HepG2 (cell line): ENCODE data around the gene RRAS. TPM values are rescaled to one million over a fixed set of nuclear protein-coding genes. Genes with fewer than 3 reads are reported as not detected.

Experiments
- BHLHE40 ChIP-seq: IDR thresholded peaks from 2 replicates; pipeline ENCODE4 v1.6.1; 2011; ENCODE audit warnings: low read length, improper control_type of control experiment
- CREB1 ChIP-seq, 2 experiments: fragments of 450-650 bp in 1 of 2; IDR thresholded peaks; 2 replicates each; pipeline ENCODE4 v1.6.1; 2016 to 2017; ENCODE audit warnings: control low read depth in 1 of 2, mild to moderate bottlenecking in 1 of 2, missing compliant biosample characterization in 1 of 2, missing genetic modification characterization in 1 of 2
- DPF2 ChIP-seq: sonication (generic); formaldehyde crosslinking; IDR thresholded peaks from 2 replicates; pipeline ENCODE4 v1.4.0; 2020; ENCODE audit warnings: mild to moderate bottlenecking, low read depth, missing genetic modification reagents, borderline replicate concordance
- FOXK1 ChIP-seq: sonication (generic); formaldehyde crosslinking; IDR thresholded peaks from 2 replicates; pipeline ENCODE4 v1.4.0; 2020; ENCODE audit warnings: low read depth, missing genetic modification reagents, borderline replicate concordance
- HOXA3 ChIP-seq: sonication (generic); formaldehyde crosslinking; IDR thresholded peaks from 2 replicates; pipeline ENCODE4 v1.5.0; 2020; ENCODE audit warnings: missing genetic modification reagents
- JUND ChIP-seq: sonication (generic); formaldehyde crosslinking; IDR thresholded peaks from 2 replicates; pipeline ENCODE4 v1.8.0; 2022; ENCODE audit warnings: mild to moderate bottlenecking, missing genetic modification reagents
- KDM3A ChIP-seq: IDR thresholded peaks from 2 replicates; pipeline ENCODE4 v1.6.1; 2018; ENCODE audit warnings: low read depth, missing compliant biosample characterization
- MTA1 ChIP-seq: sonication (generic); formaldehyde crosslinking; IDR thresholded peaks from 2 replicates; pipeline ENCODE4 v1.4.0; 2020; ENCODE audit warnings: missing genetic modification reagents, mild to moderate bottlenecking, borderline replicate concordance
- NPAS2 ChIP-seq: sonication (generic); formaldehyde crosslinking; IDR thresholded peaks from 2 replicates; pipeline ENCODE4 v1.8.0; 2022; ENCODE audit warnings: mild to moderate bottlenecking, missing genetic modification reagents, borderline replicate concordance
- TCF12 ChIP-seq, 2 experiments: fragments of 450-650 bp in 1 of 2; sonication (generic) in 1 of 2; formaldehyde crosslinking in 1 of 2; IDR thresholded peaks; 2 replicates each; pipeline versions ENCODE4 v1.6.1 to v1.8.0; 2017 to 2022; ENCODE audit warnings: antibody characterized with exemption in 1 of 2, mild to moderate bottlenecking in 1 of 2, missing genetic modification reagents in 1 of 2, moderate library complexity in 1 of 2
- ZNF484 ChIP-seq: sonication (generic); formaldehyde crosslinking; IDR thresholded peaks from 2 replicates; pipeline ENCODE4 v1.5.1; 2020; ENCODE audit warnings: mild to moderate bottlenecking, low read depth, missing genetic modification reagents, borderline replicate concordance
- ZNF589 ChIP-seq: sonication (generic); formaldehyde crosslinking; conservative IDR thresholded peaks from 2 replicates; pipeline ENCODE4 v1.8.0; 2022; ENCODE audit warnings: mild to moderate bottlenecking, moderate library complexity, missing genetic modification reagents
- ZNF605 ChIP-seq: sonication (generic); formaldehyde crosslinking; IDR thresholded peaks from 2 replicates; pipeline ENCODE4 v1.8.0; 2022; ENCODE audit warnings: mild to moderate bottlenecking, missing genetic modification reagents
- ZNF788 ChIP-seq: sonication (generic); formaldehyde crosslinking; IDR thresholded peaks from 2 replicates; pipeline ENCODE4 v1.5.0; 2020; ENCODE audit warnings: mild to moderate bottlenecking, missing genetic modification reagents, borderline replicate concordance
- ZNF879 ChIP-seq: sonication (generic); formaldehyde crosslinking; IDR thresholded peaks from 2 replicates; pipeline ENCODE4 v1.8.1; 2023; ENCODE audit warnings: missing genetic modification reagents
- polyA plus RNA-seq, 8 experiments: library from polyadenylated mRNA; depleted of rRNA in 3 of 8; stranded (reverse) in 7 of 8; unstranded in 1 of 8; fragments of >200 nt; fragmentation: Illumina TruSeq in 4 of 8; extraction: Trizol in 4 of 8; gene quantifications; 2 replicates each; pipeline versions ENCODE4 v1.2.1 to v1.2.3, GENCODE V29; 2011 to 2016; ENCODE audit warnings: low read depth in 4 of 8, missing spikeins in 1 of 8, mixed read lengths in 1 of 8; ENCODE audit not compliant: insufficient read depth in 1 of 8
- total RNA-seq, 5 experiments: library from RNA; depleted of rRNA; stranded (reverse); fragments of >200 nt; fragmentation: Illumina TruSeq; extraction: Trizol; gene quantifications; 2 replicates each; pipeline ENCODE4 v1.2.3, GENCODE V29; 2016; ENCODE audit warnings: low read depth in 1 of 5
- TF ChIP-seq, protein P1 (sequence below): sonication (generic); formaldehyde crosslinking; IDR thresholded peaks from 2 replicates; pipeline ENCODE4 v1.5.0; 2020; ENCODE audit warnings: mild to moderate bottlenecking, missing genetic modification reagents, moderate library complexity
- TF ChIP-seq, protein P2 (sequence below): sonication (generic); formaldehyde crosslinking; IDR thresholded peaks from 2 replicates; pipeline ENCODE4 v1.5.1; 2020; ENCODE audit warnings: missing genetic modification reagents, mild to moderate bottlenecking, borderline replicate concordance
- TF ChIP-seq, protein P3 (sequence below): IDR thresholded peaks from 2 replicates; pipeline ENCODE4 v1.6.1; 2012; ENCODE audit warnings: low read length, improper control_type of control experiment
- TF ChIP-seq, protein P4 (sequence below): sonication (generic); formaldehyde crosslinking; IDR thresholded peaks from 2 replicates; pipeline ENCODE4 v1.5.0; 2020; ENCODE audit warnings: missing genetic modification reagents

RRAS gene
- total and polyA plus RNA-seq, 2 of the 13 experiments (the other 11 are each of a cell fraction or from before 2014, with no cell fraction given): 1.5 to 12.0 TPM

DNA sequence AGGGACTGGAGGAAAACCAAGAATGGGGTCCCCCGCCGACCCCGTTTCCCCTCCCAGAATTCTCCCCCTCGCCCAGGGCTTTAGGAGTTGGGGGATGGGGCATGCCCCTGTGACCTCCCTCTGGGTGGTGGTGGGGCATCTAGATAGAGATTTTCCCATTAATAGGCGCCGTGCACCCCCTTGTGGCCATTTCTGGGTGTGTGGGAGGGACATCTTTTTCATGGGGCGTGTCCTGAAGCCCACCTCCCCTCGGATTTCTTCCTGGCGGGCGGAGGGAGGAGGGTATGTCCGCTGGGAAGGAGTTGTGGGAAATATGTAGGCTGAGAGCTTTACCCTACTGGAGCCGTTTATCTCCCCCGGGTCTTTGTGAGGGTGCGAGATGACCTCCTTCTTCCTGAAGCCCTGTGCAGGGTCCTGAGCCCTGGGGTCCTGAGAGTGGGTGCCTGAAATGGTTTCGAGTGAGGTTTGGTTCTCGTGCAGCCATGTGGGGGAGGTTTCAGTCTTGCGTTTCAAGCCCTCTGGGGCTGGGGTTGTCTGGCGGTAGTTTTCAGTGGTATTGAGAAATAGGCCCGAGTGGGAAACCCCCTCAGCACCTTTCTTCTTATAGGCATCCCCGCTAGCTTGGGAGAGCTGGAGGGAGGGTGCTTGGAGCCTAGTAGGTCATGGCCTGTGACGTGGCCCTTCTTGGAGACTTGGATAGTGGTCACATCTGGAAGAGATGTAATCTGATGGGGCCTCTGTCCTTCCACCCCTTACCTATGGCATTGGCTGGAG is 38.1 kb upstream of the RRAS start (continued):
- TF ChIP-seq, protein P1, sequence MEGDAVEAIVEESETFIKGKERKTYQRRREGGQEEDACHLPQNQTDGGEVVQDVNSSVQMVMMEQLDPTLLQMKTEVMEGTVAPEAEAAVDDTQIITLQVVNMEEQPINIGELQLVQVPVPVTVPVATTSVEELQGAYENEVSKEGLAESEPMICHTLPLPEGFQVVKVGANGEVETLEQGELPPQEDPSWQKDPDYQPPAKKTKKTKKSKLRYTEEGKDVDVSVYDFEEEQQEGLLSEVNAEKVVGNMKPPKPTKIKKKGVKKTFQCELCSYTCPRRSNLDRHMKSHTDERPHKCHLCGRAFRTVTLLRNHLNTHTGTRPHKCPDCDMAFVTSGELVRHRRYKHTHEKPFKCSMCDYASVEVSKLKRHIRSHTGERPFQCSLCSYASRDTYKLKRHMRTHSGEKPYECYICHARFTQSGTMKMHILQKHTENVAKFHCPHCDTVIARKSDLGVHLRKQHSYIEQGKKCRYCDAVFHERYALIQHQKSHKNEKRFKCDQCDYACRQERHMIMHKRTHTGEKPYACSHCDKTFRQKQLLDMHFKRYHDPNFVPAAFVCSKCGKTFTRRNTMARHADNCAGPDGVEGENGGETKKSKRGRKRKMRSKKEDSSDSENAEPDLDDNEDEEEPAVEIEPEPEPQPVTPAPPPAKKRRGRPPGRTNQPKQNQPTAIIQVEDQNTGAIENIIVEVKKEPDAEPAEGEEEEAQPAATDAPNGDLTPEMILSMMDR (CRISPR knock-in tag): peak; percentile 75
- TF ChIP-seq, protein P2, sequence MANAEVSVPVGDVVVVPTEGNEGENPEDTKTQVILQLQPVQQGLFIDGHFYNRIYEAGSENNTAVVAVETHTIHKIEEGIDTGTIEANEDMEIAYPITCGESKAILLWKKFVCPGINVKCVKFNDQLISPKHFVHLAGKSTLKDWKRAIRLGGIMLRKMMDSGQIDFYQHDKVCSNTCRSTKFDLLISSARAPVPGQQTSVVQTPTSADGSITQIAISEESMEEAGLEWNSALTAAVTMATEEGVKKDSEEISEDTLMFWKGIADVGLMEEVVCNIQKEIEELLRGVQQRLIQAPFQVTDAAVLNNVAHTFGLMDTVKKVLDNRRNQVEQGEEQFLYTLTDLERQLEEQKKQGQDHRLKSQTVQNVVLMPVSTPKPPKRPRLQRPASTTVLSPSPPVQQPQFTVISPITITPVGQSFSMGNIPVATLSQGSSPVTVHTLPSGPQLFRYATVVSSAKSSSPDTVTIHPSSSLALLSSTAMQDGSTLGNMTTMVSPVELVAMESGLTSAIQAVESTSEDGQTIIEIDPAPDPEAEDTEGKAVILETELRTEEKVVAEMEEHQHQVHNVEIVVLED (CRISPR knock-in tag): no peak
- TF ChIP-seq HOXA3 (CRISPR knock-in tag) (no peak), FOXK1 (no peak), NPAS2 (CRISPR knock-in tag) (no peak), KDM3A (CRISPR knock-in tag) (0 out of 2 replicates have a peak, but pooled peaks have one; percentile 39), DPF2 (no peak), BHLHE40 (no peak), ZNF605 (CRISPR knock-in tag) (0 out of 2 replicates have a peak, but pooled peaks have one; percentile 13), CREB1 (IDR thresholded peaks at IDR 0.05) (peak; percentile 37; the same call in 1 of the 2 replicates), CREB1 (CRISPR knock-in tag; IDR thresholded peaks at IDR 0.05) (no peak), ZNF484 (CRISPR knock-in tag) (no peak), ZNF879 (CRISPR knock-in tag) (no peak), ZNF589 (CRISPR knock-in tag) (no peak), JUND (CRISPR knock-in tag) (no peak), MTA1 (CRISPR knock-in tag) (no peak), TCF12 (IDR thresholded peaks at IDR 0.05) (no peak), TCF12 (CRISPR knock-in tag; IDR thresholded peaks at IDR 0.05) (no peak), ZNF788 (CRISPR knock-in tag) (no peak; the same call in 1 of the 2 replicates)
- TF ChIP-seq, protein P3, sequence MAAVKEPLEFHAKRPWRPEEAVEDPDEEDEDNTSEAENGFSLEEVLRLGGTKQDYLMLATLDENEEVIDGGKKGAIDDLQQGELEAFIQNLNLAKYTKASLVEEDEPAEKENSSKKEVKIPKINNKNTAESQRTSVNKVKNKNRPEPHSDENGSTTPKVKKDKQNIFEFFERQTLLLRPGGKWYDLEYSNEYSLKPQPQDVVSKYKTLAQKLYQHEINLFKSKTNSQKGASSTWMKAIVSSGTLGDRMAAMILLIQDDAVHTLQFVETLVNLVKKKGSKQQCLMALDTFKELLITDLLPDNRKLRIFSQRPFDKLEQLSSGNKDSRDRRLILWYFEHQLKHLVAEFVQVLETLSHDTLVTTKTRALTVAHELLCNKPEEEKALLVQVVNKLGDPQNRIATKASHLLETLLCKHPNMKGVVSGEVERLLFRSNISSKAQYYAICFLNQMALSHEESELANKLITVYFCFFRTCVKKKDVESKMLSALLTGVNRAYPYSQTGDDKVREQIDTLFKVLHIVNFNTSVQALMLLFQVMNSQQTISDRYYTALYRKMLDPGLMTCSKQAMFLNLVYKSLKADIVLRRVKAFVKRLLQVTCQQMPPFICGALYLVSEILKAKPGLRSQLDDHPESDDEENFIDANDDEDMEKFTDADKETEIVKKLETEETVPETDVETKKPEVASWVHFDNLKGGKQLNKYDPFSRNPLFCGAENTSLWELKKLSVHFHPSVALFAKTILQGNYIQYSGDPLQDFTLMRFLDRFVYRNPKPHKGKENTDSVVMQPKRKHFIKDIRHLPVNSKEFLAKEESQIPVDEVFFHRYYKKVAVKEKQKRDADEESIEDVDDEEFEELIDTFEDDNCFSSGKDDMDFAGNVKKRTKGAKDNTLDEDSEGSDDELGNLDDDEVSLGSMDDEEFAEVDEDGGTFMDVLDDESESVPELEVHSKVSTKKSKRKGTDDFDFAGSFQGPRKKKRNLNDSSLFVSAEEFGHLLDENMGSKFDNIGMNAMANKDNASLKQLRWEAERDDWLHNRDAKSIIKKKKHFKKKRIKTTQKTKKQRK: no peak
- TF ChIP-seq, protein P4, sequence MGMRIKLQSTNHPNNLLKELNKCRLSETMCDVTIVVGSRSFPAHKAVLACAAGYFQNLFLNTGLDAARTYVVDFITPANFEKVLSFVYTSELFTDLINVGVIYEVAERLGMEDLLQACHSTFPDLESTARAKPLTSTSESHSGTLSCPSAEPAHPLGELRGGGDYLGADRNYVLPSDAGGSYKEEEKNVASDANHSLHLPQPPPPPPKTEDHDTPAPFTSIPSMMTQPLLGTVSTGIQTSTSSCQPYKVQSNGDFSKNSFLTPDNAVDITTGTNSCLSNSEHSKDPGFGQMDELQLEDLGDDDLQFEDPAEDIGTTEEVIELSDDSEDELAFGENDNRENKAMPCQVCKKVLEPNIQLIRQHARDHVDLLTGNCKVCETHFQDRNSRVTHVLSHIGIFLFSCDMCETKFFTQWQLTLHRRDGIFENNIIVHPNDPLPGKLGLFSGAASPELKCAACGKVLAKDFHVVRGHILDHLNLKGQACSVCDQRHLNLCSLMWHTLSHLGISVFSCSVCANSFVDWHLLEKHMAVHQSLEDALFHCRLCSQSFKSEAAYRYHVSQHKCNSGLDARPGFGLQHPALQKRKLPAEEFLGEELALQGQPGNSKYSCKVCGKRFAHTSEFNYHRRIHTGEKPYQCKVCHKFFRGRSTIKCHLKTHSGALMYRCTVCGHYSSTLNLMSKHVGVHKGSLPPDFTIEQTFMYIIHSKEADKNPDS (CRISPR knock-in tag): no peak
